Measurements from ENCODE around the gene CDO1.

- TF ChIP-seq CTCF (IDR thresholded peaks at IDR 0.05) (no peak), TEAD1 (CRISPR knock-in tag; IDR thresholded peaks at IDR 0.05) (no peak), TEAD4 (CRISPR knock-in tag; IDR thresholded peaks at IDR 0.05) (no peak), ERG (CRISPR knock-in tag; IDR thresholded peaks at IDR 0.05) (no peak), STAT6 (CRISPR knock-in tag; conservative IDR thresholded peaks at IDR 0.05; ENCODE audit: low read depth) (no peak), FOXP4 (CRISPR knock-in tag; IDR thresholded peaks at IDR 0.05) (no peak), CREB1 (CRISPR knock-in tag; IDR thresholded peaks at IDR 0.05) (no peak), USF2 (CRISPR knock-in tag; IDR thresholded peaks at IDR 0.05) (no peak), SMAD4 (CRISPR knock-in tag; IDR thresholded peaks at IDR 0.05) (no peak), NFYB (CRISPR knock-in tag; conservative IDR thresholded peaks at IDR 0.05; ENCODE audit: low read depth) (no peak), EMX1 (CRISPR knock-in tag; IDR thresholded peaks at IDR 0.05) (no peak), ARID4B (CRISPR knock-in tag; IDR thresholded peaks at IDR 0.05; ENCODE audit: borderline replicate concordance) (no peak), FOXP1 (CRISPR knock-in tag; IDR thresholded peaks at IDR 0.05; ENCODE audit: borderline replicate concordance) (no peak)
Measured at GRCh38 chr5:115835481-115835880, 19.0 kb upstream of the CDO1 start.

All from WTC11 (cell line).